Measurements from ENCODE around the gene LIMK1.
A peak's percentile ranks its signal among the peaks of the same experiment; 100 is the strongest.

Gene LIMK1

DNA sequence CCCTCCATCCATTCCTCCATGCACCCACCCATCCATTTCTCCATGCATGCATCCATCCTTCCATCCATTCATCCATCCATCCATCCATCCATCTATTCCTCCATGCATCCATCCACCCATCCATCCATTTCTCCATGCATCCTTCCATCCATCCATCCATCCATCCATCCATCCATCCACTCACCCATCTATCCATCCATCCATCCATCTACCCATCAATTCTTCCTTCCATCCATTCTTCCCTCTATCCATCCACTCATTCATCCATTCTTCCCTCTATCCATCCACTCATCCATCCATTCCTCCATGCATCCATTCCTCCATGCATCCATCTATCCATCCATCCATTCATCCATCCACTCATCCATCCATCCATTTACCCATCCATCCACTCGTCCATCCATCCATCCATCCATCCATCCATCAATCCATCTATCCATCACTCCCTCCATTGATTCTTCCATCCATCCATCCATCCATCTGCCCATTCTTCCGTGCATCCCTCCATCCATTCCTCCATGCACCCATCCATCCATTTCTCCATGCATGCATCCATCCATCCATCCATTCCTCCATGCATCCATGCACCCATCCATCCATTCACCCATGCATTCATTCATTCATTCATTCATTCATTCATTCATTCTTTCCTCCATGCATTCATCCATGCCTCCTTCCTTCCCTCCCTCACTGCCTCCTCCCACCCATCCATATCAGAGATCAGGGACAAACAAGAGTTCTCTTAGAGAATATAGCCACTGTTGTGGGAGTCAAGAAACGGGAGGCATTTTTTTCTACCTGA is 33.4 kb upstream of the LIMK1 start:
- Mint-ChIP-seq H3K4me1 (peaks cover 8% of the 10 kb centered on the region), H3K27me3 (peaks cover 33% of the 10 kb centered on the region), H3K4me3 (no peak overlapping the region), H3K27ac (no peak overlapping the region), H3K9me3 (peaks cover 6% of the 10 kb centered on the region), H3K36me3 (no peaks in the 10 kb centered on the region)
- ATAC-seq, result no peak

- Mint-ChIP-seq H3K9me3 (peaks cover 6% of the 10 kb centered on the region), H3K4me1 (peaks cover 8% of the 10 kb centered on the region), H3K36me3 (no peaks in the 10 kb centered on the region), H3K27me3 (peaks cover 37% of the 10 kb centered on the region), H3K27ac (no peak overlapping the region), H3K4me3 (no peak overlapping the region)
- no peak for ATAC-seq
These were observed 32.4 kb upstream of the LIMK1 start for GRCh38 chr7:74051193-74051592.

DNA sequence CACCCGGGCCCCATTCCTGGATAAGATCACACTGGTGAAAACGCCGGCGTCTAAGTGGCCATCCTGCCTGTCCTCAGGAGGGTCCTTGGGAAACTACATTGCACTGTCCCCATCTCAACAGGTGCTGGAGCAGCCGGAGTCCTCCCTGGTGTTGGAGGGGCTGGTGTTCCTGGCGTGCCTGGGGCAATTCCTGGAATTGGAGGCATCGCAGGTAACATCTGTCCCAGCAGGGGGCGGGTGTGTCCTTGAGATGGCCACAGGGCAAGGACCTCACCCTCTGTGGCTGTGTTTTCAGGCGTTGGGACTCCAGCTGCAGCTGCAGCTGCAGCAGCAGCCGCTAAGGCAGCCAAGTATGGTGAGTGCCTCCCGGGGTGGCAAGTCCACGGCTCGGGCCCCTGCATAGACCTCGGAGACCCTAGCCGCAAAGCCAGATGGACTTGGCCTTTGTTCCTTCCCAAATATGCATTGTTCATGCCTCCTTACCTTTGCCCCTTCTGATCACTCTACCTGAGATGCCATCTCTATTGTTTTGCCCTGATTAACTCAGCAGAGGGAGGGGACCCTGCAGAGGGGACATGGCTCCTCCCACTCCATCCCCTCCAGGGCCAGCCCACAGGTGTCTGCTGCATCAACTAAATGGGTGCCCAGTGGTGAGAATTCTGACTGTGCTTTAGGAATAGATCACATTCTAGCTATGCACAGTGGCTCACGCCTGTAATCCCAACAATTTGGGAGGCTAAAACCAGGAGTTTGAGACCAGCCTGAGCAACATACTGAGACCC is 31.8 kb upstream of the LIMK1 start:
- ATAC-seq, result no peak
- H3K4me3 Mint-ChIP-seq, result no peak overlapping the region
- H3K9me3 Mint-ChIP-seq, result peaks cover 6% of the 10 kb centered on the region
- H3K27ac Mint-ChIP-seq, result no peak overlapping the region
- no peaks in the 10 kb centered on the region for H3K36me3 Mint-ChIP-seq
- peaks cover 43% of the 10 kb centered on the region for H3K27me3 Mint-ChIP-seq
- H3K4me1 Mint-ChIP-seq, result peaks cover 8% of the 10 kb centered on the region

- peaks cover 8% of the 10 kb centered on the region for H3K4me1 Mint-ChIP-seq
- peaks cover 6% of the 10 kb centered on the region for H3K9me3 Mint-ChIP-seq
- peaks cover 48% of the 10 kb centered on the region for H3K27me3 Mint-ChIP-seq
- no peak overlapping the region for H3K4me3 Mint-ChIP-seq
- H3K27ac Mint-ChIP-seq, result no peak overlapping the region
- no peaks in the 10 kb centered on the region for H3K36me3 Mint-ChIP-seq
- no peak for ATAC-seq
These were observed 31.0 kb upstream of the LIMK1 start for GRCh38 chr7:74052628-74053027.

DNA sequence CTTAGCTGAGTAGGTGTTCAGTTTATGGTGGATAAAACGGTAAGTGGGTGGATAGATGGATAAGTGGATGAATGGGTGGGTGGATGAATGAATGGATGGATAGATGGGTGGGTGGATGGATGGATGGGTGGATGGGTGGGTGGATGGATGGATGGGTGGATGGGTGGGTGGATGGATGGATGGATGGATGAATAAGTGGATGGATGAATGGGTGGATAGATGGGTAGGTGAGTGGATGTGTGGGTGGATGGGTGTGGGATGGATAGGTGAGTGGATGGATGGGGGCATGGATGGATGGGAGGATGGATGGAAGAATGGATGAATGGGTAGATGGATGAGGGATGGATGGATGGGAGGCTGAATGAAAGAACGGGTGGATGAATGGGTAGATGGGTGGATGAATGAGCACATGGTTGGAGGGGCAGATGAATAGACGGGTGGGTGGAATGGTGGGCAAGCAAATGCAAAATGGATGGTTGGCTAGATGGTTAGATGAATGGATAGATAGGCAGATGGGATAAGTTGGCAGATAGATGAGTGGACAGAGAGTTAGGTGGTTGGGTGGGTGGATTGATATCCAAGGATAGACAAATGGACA is 29.9 kb upstream of the LIMK1 start:
- Mint-ChIP-seq H3K27me3 (peaks cover 58% of the 10 kb centered on the region), H3K4me3 (no peak overlapping the region), H3K27ac (no peak overlapping the region), H3K4me1 (peaks cover 15% of the 10 kb centered on the region), H3K36me3 (no peaks in the 10 kb centered on the region), H3K9me3 (peaks cover 6% of the 10 kb centered on the region)
- no peak for ATAC-seq

DNA sequence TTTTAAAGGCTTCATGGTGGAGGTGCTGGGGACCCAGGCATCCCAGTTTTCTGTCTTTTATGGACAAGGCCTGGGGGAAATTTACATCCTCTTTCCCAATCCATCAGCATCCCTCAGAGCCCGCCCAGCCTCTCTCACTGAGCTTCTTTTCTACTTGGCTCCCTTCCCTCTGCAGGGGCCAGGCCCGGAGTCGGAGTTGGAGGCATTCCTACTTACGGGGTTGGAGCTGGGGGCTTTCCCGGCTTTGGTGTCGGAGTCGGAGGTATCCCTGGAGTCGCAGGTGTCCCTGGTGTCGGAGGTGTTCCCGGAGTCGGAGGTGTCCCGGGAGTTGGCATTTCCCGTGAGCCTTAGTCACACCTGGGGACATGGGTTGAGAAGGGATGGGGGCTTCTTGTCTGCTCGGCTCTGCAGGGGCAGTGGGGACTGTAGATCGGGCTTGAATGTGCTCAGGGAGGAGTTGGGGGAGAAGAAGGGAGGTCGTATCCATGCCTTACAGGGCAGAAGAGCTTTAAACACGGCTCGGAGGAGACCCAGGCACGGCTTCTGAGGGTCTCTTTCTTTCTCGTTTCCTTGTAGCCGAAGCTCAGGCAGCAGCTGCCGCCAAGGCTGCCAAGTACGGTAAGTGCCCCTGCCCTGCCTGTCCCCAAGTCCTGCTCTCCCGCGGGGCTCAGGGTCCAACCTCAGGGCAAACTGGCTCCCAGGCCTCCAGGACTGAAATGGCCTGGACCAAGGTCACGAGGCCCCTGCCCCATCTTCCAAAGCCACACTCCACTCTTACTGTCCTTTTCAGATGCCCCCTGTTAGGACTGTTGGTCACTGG is 27.3 kb upstream of the LIMK1 start:
- peaks cover 61% of the 10 kb centered on the region for H3K27me3 Mint-ChIP-seq
- H3K36me3 Mint-ChIP-seq, result no peaks in the 10 kb centered on the region
- no peak for ATAC-seq
- peaks cover 6% of the 10 kb centered on the region for H3K9me3 Mint-ChIP-seq
- H3K27ac Mint-ChIP-seq, result no peak overlapping the region
- H3K4me3 Mint-ChIP-seq, result no peak overlapping the region
- peaks cover 15% of the 10 kb centered on the region for H3K4me1 Mint-ChIP-seq

- Mint-ChIP-seq H3K4me1 (peaks cover 16% of the 10 kb centered on the region), H3K36me3 (no peaks in the 10 kb centered on the region), H3K4me3 (no peak overlapping the region), H3K27me3 (peaks cover 56% of the 10 kb centered on the region), H3K9me3 (peaks cover 6% of the 10 kb centered on the region), H3K27ac (no peak overlapping the region)
- no peak for ATAC-seq
These were observed 26.2 kb upstream of the LIMK1 start for GRCh38 chr7:74057216-74057925.

DNA sequence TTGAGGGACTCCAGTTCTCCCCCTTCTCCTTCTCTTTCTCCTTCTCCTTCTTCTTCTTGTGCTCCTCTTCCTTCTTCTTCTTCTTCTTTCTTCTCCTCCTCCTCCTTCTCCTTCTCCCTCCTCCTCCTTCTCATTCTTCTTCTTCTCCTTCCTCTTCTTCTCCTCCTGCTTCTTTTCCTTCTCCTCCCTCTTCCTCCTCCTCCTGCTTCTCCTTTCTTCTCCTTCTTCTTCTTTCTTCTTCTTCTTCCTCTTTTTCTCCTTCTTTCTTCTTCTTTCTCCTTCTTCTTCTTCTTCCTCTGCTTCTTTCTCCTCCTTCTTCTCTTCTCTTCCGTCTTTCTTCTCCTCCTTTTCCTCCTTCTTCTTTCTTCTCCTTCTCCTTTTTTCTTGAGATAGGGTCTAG is 25.6 kb upstream of the LIMK1 start:
- Mint-ChIP-seq H3K27ac (no peak overlapping the region), H3K4me1 (peaks cover 13% of the 10 kb centered on the region), H3K9me3 (peaks cover 6% of the 10 kb centered on the region), H3K36me3 (no peaks in the 10 kb centered on the region), H3K4me3 (no peak overlapping the region), H3K27me3 (peaks cover 50% of the 10 kb centered on the region)
- no peak for ATAC-seq

- Mint-ChIP-seq H3K27ac (no peak overlapping the region), H3K4me3 (no peak overlapping the region), H3K36me3 (no peaks in the 10 kb centered on the region), H3K27me3 (peaks cover 50% of the 10 kb centered on the region), H3K9me3 (peaks cover 4% of the 10 kb centered on the region), H3K4me1 (peaks cover 13% of the 10 kb centered on the region)
- ATAC-seq, result no peak
These were observed 25.1 kb upstream of the LIMK1 start for GRCh38 chr7:74058486-74058885.

GRCh38 chr7:74059037-74059436 is 24.6 kb upstream of the LIMK1 start:
- Mint-ChIP-seq H3K9me3 (no peaks in the 10 kb centered on the region), H3K4me1 (peaks cover 13% of the 10 kb centered on the region), H3K36me3 (no peaks in the 10 kb centered on the region), H3K27ac (no peak overlapping the region), H3K4me3 (no peak overlapping the region), H3K27me3 (peaks cover 49% of the 10 kb centered on the region)
- no peak for ATAC-seq

GRCh38 chr7:74059681-74060588 is 23.7 kb upstream of the LIMK1 start:
- ATAC-seq, result peak; percentile 17
- Mint-ChIP-seq H3K27me3 (peaks cover 40% of the 10 kb centered on the region), H3K36me3 (no peaks in the 10 kb centered on the region), H3K4me1 (peaks cover 13% of the 10 kb centered on the region), H3K4me3 (no peak overlapping the region), H3K9me3 (no peaks in the 10 kb centered on the region), H3K27ac (no peak overlapping the region)

DNA sequence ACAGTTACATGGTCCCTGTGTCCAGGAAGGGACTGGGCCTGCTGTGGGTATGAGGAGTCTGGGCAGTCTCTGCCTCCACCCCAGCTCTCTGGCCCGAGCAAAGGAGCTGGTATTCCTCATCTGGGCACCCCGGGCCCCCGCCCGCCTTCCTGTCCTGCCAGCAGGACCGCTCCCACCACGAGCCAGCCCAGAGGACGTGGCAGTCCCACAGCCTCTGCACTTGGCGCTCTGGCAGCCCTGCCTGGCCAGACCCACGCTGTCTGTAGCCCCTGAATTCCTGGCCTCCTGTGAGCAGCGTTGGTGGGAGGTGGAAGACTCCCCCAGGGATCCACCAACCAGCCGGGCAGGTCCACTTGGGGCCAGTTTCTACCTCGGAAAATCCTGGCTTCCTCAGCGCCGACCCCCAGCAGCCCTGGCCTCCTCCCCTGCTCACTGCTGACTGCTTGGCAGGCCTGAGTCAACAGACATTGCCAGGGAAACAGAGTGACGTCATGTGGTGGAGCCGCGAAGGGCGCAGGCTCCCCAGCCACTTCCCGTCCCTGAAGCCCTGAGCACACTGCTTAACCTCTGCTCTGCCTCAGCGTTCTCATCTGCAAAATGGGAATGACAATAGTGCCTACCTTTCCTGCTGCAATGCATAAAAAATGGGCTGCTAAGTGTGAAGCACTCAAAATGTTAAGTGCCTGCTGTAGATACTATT is 21.6 kb upstream of the LIMK1 start:
- ATAC-seq, result peak; percentile 83
- H3K27ac Mint-ChIP-seq, result peak overlapping the region; percentile 78
- H3K4me1 Mint-ChIP-seq, result peaks cover 13% of the 10 kb centered on the region
- H3K27me3 Mint-ChIP-seq, result peaks cover 27% of the 10 kb centered on the region
- peak overlapping the region; percentile 49 for H3K4me3 Mint-ChIP-seq
- H3K9me3 Mint-ChIP-seq, result no peaks in the 10 kb centered on the region
- no peaks in the 10 kb centered on the region for H3K36me3 Mint-ChIP-seq

DNA sequence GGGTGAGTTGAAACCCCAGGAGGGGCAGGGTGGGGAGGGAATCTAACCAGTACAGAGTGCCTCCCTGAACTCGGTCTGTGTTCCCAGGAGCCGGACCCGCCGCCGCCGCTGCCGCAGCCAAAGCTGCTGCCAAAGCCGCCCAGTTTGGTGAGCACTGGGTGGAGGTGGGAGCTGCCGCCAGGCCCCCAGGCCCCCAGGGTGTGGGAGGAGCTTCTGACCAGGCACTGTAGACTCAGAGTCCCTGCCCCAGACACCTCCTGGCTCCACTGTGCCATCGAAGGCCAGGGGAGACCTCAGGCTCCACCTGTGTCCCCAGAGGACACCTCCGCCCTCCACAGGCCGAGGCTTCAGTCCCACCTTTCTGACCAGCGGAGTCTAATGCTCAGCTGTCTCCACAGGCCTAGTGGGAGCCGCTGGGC is 20.4 kb upstream of the LIMK1 start:
- Mint-ChIP-seq H3K4me3 (no peak overlapping the region), H3K9me3 (no peaks in the 10 kb centered on the region), H3K27ac (no peak overlapping the region), H3K27me3 (peaks cover 16% of the 10 kb centered on the region), H3K36me3 (no peaks in the 10 kb centered on the region), H3K4me1 (peaks cover 11% of the 10 kb centered on the region)
- no peak for ATAC-seq
